HG02852 (cell line): ENCODE data around the gene FEV.
A peak's percentile ranks its signal among the peaks of the same experiment; 100 is the strongest.

Source experiments
- ATAC-seq: cut with Tn5 transposase; IDR thresholded peaks from one replicate; pipeline ENCODE4 v1.9.1; 2021; ENCODE audit warnings: mild to moderate bottlenecking, moderate library complexity; ENCODE audit not compliant: unreplicated experiment

Gene FEV

DNA sequence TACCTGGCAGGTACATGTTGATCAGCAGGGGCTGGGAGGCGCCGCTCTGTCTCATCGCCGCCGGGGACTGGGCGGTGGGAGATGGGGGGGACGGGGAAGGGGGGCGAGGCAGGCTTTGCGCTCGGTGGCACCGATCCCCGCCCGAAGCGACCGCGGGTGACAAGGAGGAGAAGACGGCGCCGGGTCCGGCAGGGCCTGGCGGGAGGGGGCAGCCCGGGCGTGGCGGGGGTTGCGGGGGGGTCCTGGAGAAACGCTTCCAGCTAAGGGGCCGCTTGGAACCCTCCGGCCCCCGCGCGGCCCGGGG, at the start of gene FEV:
TSS of gene FEV (minus strand) at position 164 of the 304 bp plus-strand sequence. CDS start at position 55, 109 bp downstream.
- ATAC-seq: no peak

DNA sequence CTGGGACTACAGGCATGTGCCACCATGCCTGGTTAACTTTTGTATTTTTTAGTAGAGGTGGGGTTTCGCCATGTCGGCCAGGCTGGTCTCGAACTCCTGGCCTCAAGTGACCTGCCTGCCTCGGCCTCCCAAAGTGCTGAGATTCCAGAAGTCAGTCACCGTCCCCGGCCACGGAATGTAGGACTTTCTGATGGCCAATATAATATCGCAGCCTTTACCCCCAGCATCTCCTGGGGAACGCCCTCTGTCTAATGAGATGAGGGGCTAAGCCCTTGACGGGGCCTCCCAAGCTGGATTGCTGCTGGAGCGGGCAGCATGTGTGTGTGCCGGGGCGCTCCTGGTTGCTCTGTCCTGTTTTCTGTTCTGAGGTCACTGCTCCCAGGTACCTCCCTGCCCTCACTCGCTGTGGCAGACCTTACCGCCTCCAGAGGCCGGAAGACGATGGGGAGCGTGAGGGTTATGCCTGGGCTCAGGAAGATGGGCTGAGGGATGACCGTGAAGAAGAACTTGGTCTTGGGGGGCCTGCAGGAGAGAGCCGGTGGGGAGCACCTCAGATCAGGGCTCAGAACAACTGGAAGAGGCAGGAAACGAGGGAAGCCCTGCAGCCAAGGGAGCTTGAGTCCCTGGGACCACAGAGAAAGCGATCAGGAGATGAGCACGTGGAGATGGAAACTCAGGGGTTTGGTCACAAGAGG, 47.2 kb upstream of the FEV start:
- ATAC-seq: no peak

DNA sequence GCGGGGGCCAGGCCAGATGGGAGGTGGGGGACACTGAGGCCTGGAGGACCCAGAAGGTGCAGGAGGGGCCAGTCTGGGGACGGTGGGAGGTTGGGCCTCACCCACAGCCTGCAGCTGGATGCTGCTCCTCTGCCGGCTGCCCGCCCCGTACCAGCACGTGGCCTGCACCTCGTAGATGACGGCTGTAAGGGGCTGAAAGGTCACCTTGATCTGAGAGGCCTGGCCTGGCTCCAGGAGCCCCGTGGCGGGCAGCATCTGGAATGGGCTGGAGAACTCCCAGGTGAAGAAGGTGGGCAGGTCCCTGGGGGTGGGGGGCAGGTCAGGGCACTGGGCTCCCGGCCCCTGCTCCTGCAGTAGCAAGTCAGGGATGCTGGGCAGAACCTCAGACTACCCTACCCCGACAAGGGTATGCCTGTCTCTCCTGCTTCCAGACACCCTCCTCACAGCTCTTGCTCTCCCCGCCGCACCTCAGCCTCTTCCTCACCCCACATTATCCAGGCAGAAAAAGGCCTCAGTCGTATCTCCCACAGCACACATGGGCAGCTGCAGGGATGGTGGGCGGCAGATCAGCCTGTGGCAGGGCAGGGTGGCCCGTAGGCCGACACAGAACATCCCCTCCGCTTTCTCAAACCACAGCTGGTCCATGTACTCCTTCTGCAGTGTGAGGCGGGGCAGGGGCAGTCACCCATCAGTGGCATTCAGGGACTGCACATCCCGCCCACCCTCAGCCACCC, 46.2 kb upstream of the FEV start:
- ATAC-seq: no peak

DNA sequence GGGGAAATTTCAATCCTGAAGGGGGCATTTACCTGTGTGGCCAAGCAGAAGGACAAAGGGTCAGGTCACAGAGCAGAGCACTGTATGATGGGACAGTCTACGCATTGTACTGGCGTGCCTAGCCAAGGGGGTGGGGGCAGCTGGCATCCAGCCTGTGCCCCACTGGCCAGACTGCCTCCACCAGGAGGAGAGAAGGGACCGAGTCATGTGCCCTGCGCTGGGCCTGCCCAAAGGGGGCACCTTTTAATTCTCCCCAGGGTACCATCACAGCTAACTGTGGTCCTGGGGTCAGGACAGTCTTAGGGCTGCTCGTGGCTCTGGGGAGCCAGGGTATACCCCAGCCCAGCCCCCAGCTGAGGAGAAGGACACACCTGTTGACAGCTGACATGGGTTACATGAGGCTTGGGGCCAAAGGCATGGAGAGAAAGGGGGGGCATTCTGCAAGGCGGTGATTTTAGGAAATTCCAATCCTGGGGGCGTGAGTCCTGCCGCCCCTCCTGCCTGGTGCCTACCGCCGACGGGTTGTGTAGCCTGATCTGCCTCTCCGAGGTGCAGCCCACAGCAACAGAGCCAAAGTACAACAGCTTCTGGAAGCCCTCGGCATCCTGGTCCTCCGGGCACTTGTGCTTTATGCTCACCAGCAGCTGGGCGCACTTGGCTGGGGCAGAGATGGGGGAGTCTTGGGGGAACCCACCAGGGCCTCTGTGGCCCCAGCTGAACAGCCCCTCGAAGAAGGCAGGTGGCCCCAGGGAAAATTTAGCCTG, 45.4 kb upstream of the FEV start:
- ATAC-seq: no peak

DNA sequence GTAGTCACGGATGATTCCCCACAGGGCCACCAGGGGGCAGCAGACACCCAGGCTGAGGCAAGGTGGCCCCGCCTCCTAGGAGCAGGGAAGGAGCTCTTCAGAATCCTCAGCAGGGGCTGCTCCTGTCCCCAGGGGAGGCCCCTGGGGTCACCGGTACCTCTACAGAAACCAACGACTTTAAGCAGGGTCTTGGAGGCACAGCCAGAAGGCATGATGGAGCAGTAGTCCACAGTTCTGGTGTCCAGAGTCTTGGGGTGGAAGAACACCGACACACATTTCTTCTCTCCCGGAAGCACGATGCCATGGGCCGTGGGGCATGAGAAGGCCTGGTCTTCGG, 44.8 kb upstream of the FEV start:
- peak; percentile 81 for ATAC-seq

DNA sequence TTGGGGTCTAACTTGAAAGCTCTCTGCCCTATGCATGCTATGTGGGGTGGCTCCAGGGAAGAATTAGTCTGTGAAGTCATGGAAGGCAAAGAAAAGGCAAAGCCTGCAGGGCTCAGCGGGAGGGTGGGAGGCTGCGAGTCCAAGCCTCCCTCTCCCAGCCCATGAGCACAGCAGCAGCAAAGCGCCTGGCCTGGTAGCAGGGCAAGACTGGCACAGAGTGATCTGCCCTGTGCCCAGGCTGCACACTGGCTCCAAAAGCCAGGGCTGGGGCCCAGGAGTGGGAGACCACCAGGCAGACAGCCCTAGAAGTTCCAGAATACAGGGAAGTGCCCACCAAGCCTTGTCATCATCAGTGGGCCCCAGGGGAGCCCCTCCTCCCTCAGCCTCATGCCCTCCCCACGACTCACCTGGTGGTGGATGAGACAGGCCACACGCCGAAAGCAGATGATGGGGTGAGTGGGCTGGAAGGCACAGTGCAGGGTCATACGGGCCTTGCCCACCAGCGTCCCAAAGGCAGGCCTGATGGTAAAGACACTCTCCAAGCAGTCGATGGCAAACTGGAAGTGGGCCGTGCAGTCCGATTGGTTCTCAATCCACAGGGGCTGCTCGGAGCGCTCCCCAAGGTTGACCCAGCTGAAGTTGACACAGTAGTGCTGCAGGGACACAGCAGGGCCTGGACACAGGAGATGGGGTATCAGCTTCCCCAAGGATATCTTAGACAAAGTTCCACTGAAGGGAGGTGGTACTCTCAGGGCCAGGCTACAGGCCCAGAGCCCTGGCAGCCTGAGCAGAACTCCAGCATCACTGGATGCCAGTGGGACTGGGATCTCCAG, 44.2 kb upstream of the FEV start:
- ATAC-seq: no peak

DNA sequence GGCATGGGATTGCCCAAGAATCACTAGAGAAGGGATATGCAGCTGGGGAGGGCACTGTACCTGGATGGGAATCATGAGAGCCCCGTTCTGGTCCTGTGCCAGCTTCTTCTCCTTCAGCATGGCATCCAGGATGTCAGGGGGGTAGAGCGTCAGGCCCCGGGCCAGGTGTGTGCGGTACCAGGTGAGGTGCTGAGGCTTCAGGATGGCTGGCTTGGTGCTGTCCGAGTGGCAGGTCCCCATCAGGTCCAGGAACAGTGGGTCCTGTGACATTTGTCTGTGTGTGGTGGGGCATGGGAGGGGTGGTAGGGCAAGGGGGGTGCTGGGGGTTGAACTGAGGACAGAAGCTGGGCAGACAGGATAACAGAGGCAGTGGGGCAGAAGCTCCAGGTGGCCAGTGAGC, 43.2 kb upstream of the FEV start:
- no peak for ATAC-seq

DNA sequence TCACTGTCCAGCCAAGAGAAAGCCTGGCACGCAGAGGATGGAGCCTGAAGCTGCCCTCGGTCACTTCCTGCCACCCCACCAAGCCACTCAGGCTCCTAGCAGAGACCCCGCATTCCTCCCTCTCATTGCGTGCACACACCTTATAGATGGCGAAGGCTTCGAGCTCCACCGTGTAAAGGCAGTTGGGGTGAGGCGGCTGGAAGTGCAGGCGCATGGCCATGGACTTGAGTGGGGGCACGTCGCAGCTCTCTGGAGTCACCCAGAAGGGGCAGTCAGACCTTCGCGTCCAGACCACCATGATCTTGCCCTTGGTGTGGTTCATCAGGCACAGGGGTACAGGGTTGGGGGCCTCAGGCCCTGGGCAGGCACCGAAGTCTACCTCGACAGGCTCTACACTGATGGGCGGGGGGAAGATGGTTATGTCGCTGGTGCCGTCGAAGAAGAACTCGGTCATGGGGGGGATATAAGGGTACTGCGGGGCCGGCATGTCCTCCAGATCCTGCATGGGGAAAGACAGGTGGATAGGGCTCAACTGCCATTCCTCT, 42.6 kb upstream of the FEV start:
- no peak for ATAC-seq

DNA sequence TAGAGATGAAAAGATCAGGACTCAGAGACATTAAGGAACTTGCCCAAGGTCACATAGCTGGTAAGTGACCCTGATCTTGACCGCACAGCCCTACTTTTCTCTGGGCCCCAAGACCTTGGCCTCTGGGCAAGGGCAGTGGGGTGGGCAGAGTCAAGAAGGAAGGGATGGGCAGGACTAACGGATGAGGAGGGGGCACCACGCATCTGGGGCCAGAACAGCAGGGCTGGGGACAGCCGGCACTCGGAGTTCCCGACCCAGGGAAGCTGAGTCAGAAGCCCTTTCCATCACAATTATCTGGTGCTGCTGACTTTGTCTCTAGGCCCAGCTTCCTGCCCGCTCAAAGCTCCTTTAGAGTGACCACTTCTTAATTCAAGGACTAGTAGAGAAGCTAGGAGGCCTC, 42.0 kb upstream of the FEV start:
- no peak for ATAC-seq

DNA sequence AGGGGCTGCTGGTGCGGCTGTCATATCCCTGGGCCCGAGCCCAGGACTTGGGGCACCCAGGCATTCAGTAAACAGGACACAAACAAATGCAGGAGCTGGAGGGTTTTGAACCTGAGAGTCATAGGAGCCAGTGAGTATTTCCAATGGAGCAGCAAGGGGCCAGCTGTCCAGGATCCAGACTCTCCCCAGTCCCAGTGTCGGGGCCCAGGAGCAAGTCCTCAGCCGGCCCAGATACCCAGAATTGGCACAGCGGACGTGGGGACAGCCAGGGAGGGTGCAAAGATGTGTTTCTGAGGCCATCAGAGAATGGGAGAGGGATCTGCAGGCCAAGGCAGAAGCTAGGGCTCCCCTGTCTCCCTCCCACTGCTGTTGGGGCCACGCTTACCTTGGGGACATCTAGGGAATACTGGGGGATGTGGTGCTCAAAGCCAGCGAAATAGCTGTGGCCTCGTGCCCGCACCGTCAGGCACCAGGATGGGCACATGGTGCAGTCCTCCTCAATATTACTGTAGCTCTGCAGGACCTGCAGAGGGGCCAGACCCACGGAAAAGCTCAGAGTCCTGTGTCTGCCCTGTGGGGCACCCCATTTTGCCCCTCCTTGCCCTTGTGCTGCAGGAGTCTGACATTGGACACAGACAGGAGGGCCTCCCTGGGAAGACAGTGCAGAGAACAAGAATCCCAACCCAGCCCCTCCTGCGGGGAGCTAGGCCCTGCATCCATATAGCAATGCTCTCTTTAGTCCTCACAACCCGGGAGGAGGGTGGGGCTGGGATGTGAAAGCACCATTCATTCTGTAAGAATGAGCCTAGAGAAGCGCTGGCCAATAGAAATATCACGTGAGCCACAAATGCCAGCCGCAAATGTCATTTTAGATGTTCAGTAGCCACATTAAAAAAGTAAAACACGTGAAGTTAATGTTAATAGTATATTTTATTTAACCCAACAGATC, 40.9 kb upstream of the FEV start:
- no peak for ATAC-seq

DNA sequence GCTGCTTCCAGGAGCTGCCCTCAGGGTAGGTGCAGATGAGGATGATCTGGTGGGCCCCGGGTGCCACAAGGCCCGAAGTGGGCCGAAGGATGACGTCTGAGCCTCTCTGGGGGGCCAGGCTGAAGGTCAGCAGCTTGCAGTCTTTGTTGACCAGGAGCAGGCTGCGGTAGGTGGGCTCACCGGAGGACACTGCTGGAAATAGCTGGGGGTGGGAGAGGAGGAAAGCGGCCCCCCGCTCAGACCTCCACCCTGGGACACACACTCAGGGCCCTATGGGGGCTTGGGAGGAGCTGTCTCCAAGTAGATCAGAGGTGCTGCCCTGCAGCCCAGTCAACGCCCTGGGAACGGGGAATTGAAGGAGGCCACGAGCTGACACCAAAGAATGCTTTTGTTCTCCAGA, 39.1 kb upstream of the FEV start:
- no peak for ATAC-seq

DNA sequence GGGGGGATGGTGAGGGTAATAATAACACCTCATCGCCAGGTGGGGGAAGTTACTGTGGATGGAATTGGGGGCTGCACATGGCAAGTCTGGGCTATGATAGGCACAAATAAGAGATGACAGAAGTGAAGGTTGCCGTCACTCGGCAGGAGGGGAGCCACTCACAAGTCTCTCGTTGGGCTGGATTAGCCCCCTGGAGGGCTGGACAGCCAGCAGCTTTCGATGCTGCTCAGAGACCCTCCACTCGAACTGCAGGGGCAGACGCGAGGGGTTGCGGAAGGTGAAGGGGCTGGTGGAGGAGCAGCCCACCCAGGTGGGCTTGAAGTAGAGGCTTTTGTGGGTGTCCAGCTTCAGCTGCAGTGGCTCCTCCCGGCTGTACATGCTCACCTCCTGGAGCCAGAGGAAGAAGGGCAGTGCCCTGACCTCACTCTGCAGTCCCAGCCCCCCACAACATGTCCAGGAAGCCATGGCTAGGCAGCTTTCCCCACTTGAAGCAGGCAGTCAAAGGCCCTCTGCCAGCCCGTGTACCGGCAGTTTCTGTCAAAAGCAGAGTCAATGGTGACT, 38.1 kb upstream of the FEV start:
- no peak for ATAC-seq

DNA sequence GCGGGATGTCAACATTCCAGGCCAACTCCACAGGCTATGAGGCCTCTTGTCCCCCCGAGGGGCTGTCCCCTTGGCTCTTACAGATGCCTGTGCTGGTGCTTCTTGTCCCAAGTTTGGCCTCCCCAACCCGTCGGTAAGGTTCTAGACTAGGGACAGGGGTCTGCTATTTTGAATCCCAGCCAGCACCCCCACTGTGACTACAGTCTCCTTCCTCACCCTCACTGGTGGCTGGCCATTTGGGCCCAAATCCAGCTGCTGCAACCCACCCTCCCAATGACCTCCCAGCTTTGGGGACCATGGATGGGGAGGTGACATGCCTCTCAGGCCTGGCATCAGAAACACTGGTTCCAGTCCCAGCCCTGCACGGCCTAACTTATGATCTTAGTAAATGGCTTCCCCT, 37.6 kb upstream of the FEV start:
- ATAC-seq: no peak

DNA sequence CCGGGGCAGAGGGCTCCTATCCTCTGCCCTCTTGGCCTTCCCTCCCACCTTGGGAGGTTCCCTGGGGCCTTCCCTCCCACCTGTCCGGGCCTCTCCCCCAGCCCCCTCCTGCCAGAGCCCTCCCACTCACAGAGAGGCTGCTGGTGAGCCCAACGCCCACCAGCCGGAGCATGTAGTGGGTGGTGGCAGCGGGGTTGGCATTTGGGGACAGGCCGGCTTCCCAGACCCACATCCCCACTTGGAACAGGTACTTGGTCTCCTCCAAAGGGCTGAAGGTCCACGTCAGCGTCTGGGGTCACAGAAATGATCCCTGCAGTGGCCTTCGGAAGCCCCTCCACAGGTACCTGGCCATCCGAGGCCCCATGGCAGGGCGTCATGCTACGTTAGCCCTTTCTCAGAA, 37.1 kb upstream of the FEV start:
- no peak for ATAC-seq

DNA sequence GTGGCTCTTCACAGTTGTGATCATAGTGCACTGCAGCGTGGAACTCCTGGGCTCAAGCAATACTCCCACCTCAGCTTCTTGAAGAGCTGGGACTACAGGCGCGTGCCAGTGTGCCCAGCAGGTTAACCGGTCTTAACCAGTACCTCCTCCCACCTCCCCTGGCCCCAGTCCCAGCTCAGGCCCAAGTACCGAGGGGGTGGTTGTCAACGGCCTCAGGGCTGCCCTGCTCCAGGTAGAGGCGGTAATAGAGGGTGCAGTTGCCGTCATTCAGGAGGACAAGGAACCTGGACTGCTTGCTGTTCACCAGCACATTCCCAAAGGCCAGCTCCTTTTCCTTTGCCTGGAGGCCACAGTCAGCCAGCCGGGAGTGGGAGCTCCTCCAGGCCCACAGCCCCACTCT, 36.6 kb upstream of the FEV start:
- ATAC-seq: no peak

DNA sequence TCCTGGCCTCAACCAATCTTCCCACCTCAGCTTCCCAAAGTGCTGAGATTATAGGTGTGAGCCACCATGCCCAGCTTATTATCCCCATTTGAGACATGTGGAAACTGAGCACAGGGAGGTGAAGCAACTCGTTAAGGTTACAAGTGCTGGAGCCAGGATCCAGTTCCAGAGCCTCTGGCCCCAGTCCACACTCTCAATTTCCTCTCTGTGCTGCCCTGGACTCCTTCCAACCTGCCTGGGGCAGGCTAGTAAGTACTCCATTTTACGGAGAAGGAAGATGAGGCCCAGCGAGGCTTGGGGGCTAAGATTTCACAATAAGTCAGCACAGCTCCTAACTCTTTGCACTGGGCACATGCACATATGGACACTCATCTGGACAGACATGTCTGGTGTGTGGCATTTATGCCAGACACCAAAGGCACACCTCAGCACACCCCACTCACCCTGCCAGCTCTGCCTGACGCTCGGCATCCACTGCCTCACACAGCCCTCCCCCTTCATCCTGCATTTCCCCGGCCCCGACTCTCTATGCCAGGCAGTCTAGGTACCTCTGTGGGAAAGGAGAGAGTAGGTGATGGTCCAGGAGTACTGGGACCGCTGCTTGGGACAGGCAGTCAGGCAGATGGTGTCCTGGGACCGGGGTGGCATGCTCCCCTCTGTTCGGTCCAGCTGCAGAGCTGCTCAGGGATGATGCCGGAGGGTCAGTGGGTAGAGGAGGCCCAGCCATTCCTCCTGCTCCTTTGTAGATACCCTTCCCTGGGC, 35.8 kb upstream of the FEV start:
- ATAC-seq: no peak

DNA sequence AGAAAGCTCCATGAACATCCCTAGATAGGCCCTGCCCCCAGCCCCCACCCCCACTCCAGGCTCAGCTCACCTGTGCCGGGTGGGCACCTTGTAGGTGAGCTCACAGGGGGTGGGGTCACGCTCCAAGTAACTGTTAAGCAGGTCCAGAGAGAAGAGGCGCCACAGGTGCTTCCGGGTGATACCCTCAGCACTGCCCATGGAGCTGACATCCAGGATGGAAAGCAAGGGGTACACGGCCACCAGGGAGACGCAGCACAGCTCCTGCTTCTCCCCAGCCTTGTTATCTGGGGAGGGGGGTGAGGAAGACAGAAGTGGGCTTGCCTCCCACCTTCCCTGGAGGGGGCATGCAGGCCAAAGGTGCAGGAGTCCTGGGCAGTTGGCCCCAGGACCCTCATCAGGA, 34.5 kb upstream of the FEV start:
- ATAC-seq: no peak

DNA sequence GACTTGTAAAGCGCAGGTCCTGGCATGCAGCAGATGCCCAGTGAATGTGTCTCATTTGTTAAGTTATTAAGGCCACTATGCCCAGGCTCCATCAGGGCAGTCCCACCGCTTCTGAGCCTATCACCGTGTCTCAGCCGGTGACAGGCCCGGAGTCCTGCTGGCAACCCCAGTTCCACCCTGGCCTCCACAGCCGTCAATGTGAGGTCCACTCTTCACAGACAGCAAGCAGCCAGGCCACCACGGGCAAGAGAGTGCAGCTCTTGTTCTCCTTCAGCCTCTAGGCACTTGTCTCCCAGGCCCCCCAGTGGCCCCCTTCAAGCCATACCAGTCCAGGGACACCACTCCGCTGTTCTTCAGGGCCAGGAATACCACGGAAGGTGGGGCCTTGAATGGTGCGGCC, 33.7 kb upstream of the FEV start:
- no peak for ATAC-seq

DNA sequence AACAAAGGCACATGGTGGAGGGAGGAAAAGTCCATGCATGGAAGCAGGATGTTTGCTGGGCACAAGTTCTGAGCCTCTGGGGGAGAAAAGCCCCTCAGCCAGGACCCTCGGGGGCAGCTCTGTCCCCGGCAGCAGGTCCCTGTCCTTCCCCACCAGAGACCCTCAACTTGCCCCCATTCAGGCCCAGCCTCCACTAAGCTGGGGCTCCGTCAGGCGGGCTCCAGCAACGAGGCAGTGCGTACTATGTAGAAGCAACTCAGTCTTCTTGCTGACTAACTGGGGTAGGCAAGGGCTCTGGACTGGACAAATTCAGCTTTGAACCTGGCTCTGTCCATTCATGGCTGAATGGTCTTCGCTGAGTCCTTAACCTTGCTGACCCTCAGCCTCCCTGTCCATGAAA, 33.3 kb upstream of the FEV start:
- ATAC-seq: no peak
